PC-3 (cell line): ENCODE data around the gene TTYH2. TPM values are rescaled to one million over a fixed set of nuclear protein-coding genes. Genes with fewer than 3 reads are reported as not detected.

Experiments used
- ATAC-seq: fragments of 200-7000 bp; cut with Tn5 transposase; 2 replicates; pipeline ENCODE4 v1.9.1; 2020; ENCODE audit warnings: mild to moderate bottlenecking, moderate library complexity
- BruUV-seq: library from RNA; stranded (reverse); fragments of 400-500 nt; replicated peaks from 2 replicates; lab custom pipeline; 2021; lab: Mats Ljungman, UMichigan
- CTCF ChIA-PET: fragments of 300-600 bp; sonication (Branson Sonifier 250); formaldehyde crosslinking; loops from one replicate; lab custom pipeline; 2022; ENCODE audit warnings: antibody characterized with exemption; lab: Charles Lee
- POLR2A ChIA-PET: fragments of 300-600 bp; sonication (Branson Sonifier 250); formaldehyde crosslinking; loops from one replicate; lab custom pipeline; 2022; ENCODE audit warnings: antibody characterized with exemption; ENCODE audit not compliant: unreplicated experiment; lab: Charles Lee
- DNase-seq: peaks from one replicate; pipeline ENCODE4 v3.0.0-alpha.2; 2015
- H2AFZ ChIP-seq: fragments of 300-600 bp; sonication (generic); 2 replicates; pipeline ENCODE4 v1.6.0; 2016; ENCODE audit warnings: antibody characterized with exemption, low read length
- H3F3A ChIP-seq: fragments of 300-600 bp; sonication (generic); one replicate; pipeline ENCODE4 v1.6.0; 2017; ENCODE audit warnings: antibody characterized with exemption, low read length, control low read depth, mild to moderate bottlenecking; ENCODE audit not compliant: unreplicated experiment
- H3K27ac ChIP-seq: fragments of 300-600 bp; sonication (generic); 2 replicates; pipeline ENCODE4 v1.5.1; 2016; ENCODE audit warnings: mild to moderate bottlenecking, low read length
- H3K27me3 ChIP-seq: fragments of 300-600 bp; sonication (generic); 2 replicates; pipeline ENCODE4 v1.6.1; 2016; ENCODE audit warnings: low read length, mixed read lengths
- H3K36me3 ChIP-seq: fragments of 300-600 bp; sonication (generic); 2 replicates; pipeline ENCODE4 v1.6.1; 2016; ENCODE audit warnings: low read depth, mixed run types, low read length, mixed read lengths
- H3K4me1 ChIP-seq: fragments of 300-600 bp; sonication (generic); 2 replicates; pipeline ENCODE4 v1.5.1; 2016; ENCODE audit warnings: low read length; ENCODE audit not compliant: insufficient read depth
- H3K4me2 ChIP-seq: fragments of 300-600 bp; sonication (generic); 2 replicates; pipeline ENCODE4 v1.6.0; 2016; ENCODE audit warnings: low read length
- H3K4me3 ChIP-seq: fragments of 300-600 bp; sonication (generic); 2 replicates; pipeline ENCODE4 v1.5.1; 2016; ENCODE audit warnings: mild to moderate bottlenecking, low read length, mixed read lengths
- H3K79me2 ChIP-seq: fragments of 300-600 bp; sonication (generic); 2 replicates; pipeline ENCODE4 v1.6.1; 2017; ENCODE audit warnings: low read length, mixed read lengths
- H3K9ac ChIP-seq: fragments of 300-600 bp; sonication (generic); 2 replicates; pipeline ENCODE4 v1.6.0; 2016; ENCODE audit warnings: mild to moderate bottlenecking, low read length
- H3K9me2 ChIP-seq: fragments of 300-600 bp; sonication (generic); replicated peaks from 2 replicates; pipeline ENCODE4 v1.6.1; 2016; ENCODE audit warnings: mixed run types, low read length, mixed read lengths
- H3K9me3 ChIP-seq: fragments of 300-600 bp; sonication (generic); 2 replicates; pipeline ENCODE4 v1.6.1; 2016; ENCODE audit warnings: low read length, mixed read lengths
- H4K20me1 ChIP-seq: fragments of 300-600 bp; sonication (generic); 2 replicates; pipeline ENCODE4 v1.6.1; 2016; ENCODE audit warnings: low read length, mixed read lengths
- EZH2 ChIP-seq: fragments of 300-600 bp; sonication (generic); IDR thresholded peaks from one replicate; pipeline ENCODE4 v1.6.1; 2017; ENCODE audit warnings: antibody characterized with exemption, mild to moderate bottlenecking, low read length; ENCODE audit not compliant: unreplicated experiment
- EZH2phosphoT487 ChIP-seq: fragments of 300-600 bp; sonication (generic); IDR thresholded peaks from 2 replicates; pipeline ENCODE4 v1.6.1; 2018; ENCODE audit warnings: mild to moderate bottlenecking, antibody characterized with exemption, low read length, borderline replicate concordance
- intact Hi-C: fragments of 100-400 bp; cut with micrococcal nuclease; formaldehyde crosslinking; loops from 2 replicates; pipeline ENCODE4 v1.9.0; 2023
- total RNA-seq: library from RNA; depleted of rRNA; stranded (reverse); fragments of >200 nt; gene quantifications from 2 replicates; pipeline ENCODE4 v1.2.3, GENCODE V29; 2014
- TF ChIP-seq, protein P1 (sequence below): fragments of 300-600 bp; sonication (generic); conservative IDR thresholded peaks from 2 replicates; pipeline ENCODE4 v1.5.1; 2017; ENCODE audit warnings: antibody characterized with exemption, low read depth, mild to moderate bottlenecking, low read length

The TTYH2 gene
- total RNA-seq, 1 experiment from 2014 or later, result 17.6 TPM

DNA sequence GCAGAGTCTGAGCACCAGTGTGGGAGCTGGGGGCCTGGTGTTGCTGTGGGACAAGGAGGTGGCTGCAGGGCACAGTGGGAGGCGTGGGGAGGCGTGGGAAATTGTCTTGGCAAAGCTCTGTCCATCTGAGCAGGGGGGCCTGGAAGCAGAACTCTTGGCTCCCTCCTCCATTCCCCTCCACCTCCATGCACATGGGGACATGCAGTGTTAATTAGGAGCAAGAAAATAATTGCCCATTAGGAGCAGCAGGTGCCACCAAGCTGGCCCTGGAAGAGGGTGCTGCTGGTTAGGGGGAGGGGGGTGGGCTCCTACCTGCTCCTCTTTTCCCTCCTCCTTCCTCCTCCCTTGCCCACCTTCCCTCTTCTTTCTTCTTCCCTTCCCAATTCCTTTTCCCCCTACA, 4.5 kb downstream of the TTYH2 start:
- no peak for ATAC-seq
- Histone ChIP-seq H3K27me3 (no peaks in the 10 kb centered on the region), H3K36me3 (no peaks in the 10 kb centered on the region), H3K9ac (no peak overlapping the region), H3K9me3 (no peaks in the 10 kb centered on the region), H3K4me1 (peaks cover 5% of the 10 kb centered on the region; the same call in 1 of the 2 replicates), H4K20me1 (no peaks in the 10 kb centered on the region), H2AFZ (no peak overlapping the region), H3K9me2 (no peaks in the 10 kb centered on the region), H3F3A (no peaks in the 10 kb centered on the region), H3K79me2 (0 out of 2 replicates have a peak, but pooled peaks cover 6% of the 10 kb centered on the region), H3K4me3 (no peak overlapping the region), H3K4me2 (no peak overlapping the region), H3K27ac (no peak overlapping the region)
- intact Hi-C loops, result no loop called here
- DNase-seq, result no peak
- no peak for TF ChIP-seq EZH2
- TF ChIP-seq, protein P1, sequence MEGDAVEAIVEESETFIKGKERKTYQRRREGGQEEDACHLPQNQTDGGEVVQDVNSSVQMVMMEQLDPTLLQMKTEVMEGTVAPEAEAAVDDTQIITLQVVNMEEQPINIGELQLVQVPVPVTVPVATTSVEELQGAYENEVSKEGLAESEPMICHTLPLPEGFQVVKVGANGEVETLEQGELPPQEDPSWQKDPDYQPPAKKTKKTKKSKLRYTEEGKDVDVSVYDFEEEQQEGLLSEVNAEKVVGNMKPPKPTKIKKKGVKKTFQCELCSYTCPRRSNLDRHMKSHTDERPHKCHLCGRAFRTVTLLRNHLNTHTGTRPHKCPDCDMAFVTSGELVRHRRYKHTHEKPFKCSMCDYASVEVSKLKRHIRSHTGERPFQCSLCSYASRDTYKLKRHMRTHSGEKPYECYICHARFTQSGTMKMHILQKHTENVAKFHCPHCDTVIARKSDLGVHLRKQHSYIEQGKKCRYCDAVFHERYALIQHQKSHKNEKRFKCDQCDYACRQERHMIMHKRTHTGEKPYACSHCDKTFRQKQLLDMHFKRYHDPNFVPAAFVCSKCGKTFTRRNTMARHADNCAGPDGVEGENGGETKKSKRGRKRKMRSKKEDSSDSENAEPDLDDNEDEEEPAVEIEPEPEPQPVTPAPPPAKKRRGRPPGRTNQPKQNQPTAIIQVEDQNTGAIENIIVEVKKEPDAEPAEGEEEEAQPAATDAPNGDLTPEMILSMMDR, result no peak
- ChIA-PET POLR2A (no interaction called here), CTCF (no interaction called here)
- no TSS peak for BruUV-seq

DNA sequence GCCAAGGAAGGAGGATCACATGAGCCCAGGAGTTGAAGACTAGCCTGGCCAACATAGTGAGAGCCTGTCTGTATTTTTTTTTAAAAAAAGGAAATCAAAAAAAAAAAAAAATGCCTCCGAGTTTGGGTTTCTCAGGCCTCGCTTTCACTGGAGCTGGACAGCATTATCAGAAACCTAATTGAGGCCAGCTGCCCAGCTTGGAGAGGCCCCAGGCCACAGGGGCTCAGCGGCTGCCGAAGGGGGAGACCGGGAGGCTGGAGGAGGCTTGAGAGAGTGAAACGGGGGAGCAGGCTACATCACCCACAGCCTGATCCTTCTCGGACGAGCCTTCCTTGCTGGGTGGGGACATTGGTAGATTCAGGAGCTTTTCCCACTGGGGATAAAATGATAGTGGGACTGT, 5.1 kb downstream of the TTYH2 start:
- ChIA-PET POLR2A (no interaction called here), CTCF (no interaction called here)
- H3K79me2 ChIP-seq, result 0 out of 2 replicates have a peak, but pooled peaks cover 6% of the 10 kb centered on the region
- BruUV-seq, result no TSS peak
- DNase-seq (no peak), ATAC-seq (no peak)
- no peak overlapping the region for H3K4me3 ChIP-seq
- H3K9me2 ChIP-seq, result no peaks in the 10 kb centered on the region
- H3K4me1 ChIP-seq, result peaks cover 5% of the 10 kb centered on the region; the same call in 1 of the 2 replicates
- H3K4me2 ChIP-seq, result no peak overlapping the region
- intact Hi-C loops, result no loop called here
- H3K27me3 ChIP-seq, result no peaks in the 10 kb centered on the region
- no peak overlapping the region for H3K27ac ChIP-seq
- no peak overlapping the region for H2AFZ ChIP-seq
- TF ChIP-seq, protein P1, result no peak
- no peak for TF ChIP-seq EZH2phosphoT487
- no peak for TF ChIP-seq EZH2
- no peaks in the 10 kb centered on the region for H3K36me3 ChIP-seq
- no peaks in the 10 kb centered on the region for H3K9me3 ChIP-seq
- no peaks in the 10 kb centered on the region for H4K20me1 ChIP-seq
- no peak overlapping the region for H3K9ac ChIP-seq
- no peaks in the 10 kb centered on the region for H3F3A ChIP-seq

DNA sequence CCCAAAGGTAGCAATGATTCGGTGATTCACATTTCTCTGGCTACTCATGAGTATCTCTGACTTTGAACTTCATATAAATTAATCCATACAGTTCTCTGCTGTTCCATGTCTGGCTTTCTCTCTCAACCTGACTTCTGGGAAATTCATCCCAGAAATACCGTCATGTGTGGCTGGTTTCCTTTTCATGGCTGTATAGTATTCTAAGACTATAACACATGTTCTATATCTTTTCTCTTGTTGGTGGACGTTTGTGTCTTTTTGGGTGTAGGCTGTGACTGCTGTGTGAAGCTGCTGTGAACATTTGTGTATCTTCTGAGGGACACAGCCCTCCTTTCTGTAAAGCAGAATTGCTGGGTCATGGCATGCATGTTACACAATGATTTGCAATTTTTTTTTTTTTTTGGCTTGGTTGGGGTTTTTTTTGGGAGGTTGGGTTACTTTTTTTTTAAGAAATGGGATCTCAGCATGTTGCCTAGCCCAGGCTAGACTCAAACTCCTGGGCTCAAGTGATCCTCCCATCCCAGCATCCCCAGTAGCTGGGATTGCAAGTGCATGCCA, 6.3 kb downstream of the TTYH2 start:
- H3K27ac ChIP-seq, result no peak overlapping the region
- no peaks in the 10 kb centered on the region for H4K20me1 ChIP-seq
- CTCF ChIA-PET, result no interaction called here
- POLR2A ChIA-PET, result no interaction called here
- ATAC-seq (no peak), DNase-seq (no peak)
- no TSS peak for BruUV-seq
- H3F3A ChIP-seq, result no peaks in the 10 kb centered on the region
- TF ChIP-seq, protein P1, result no peak
- TF ChIP-seq EZH2phosphoT487 (no peak), EZH2 (no peak)
- no peaks in the 10 kb centered on the region for H3K9me2 ChIP-seq
- no peak overlapping the region for H3K4me2 ChIP-seq
- no peaks in the 10 kb centered on the region for H3K9me3 ChIP-seq
- no peaks in the 10 kb centered on the region for H3K36me3 ChIP-seq
- no peak overlapping the region for H3K4me3 ChIP-seq
- intact Hi-C loops, result loop anchor here (1.0 kb wide), 1 partner anchor 41 kb away; no protein-coding TSS in a partner anchor
- no peaks in the 10 kb centered on the region for H3K79me2 ChIP-seq
- H3K4me1 ChIP-seq, result no peaks in the 10 kb centered on the region
- no peak overlapping the region for H3K9ac ChIP-seq
- no peak overlapping the region for H2AFZ ChIP-seq
- H3K27me3 ChIP-seq, result no peaks in the 10 kb centered on the region
